Keratinocyte (primary cell): ENCODE results near the gene PPP1R18. TPM values are rescaled to one million over a fixed set of nuclear protein-coding genes. Genes with fewer than 3 reads are reported as not detected.

Source experiments
- DNase-seq: peaks from one replicate; pipeline ENCODE4 v3.0.0-alpha.2; 2011; ENCODE audit warnings: low read depth, missing footprints, low spot score
- FAIRE-seq: peaks from 2 replicates; lab custom pipeline; 2011; peaks lifted over from hg19 to GRCh38; lab: Jason Lieb, UNC
- H2AFZ ChIP-seq: 2 replicates; pipeline ENCODE4 v1.6.0; 2012; ENCODE audit warnings: low read length, control low read depth, inconsistent platforms; ENCODE audit not compliant: control insufficient read depth
- H3K27ac ChIP-seq: 2 replicates; pipeline ENCODE4 v1.5.1; 2011; ENCODE audit warnings: low read length; ENCODE audit not compliant: control insufficient read depth, insufficient read depth
- H3K27me3 ChIP-seq: 3 replicates; pipeline ENCODE4 v1.6.0; 2011; ENCODE audit warnings: low read length; ENCODE audit not compliant: control insufficient read depth, insufficient read depth; ENCODE audit errors: extremely low read depth
- H3K36me3 ChIP-seq, 2 experiments: 2 replicates in 1 of 2; 3 replicates in 1 of 2; pipeline ENCODE4 v1.5.1; 2011; ENCODE audit warnings: low read length in 2 of 2, mild to moderate bottlenecking in 1 of 2; ENCODE audit not compliant: control insufficient read depth in 2 of 2, insufficient read depth in 2 of 2; ENCODE audit errors: extremely low read depth in 1 of 2
- H3K4me1 ChIP-seq: 3 replicates; pipeline ENCODE4 v1.5.1; 2011; ENCODE audit warnings: low read length; ENCODE audit not compliant: control insufficient read depth, insufficient read depth; ENCODE audit errors: extremely low read depth
- H3K4me2 ChIP-seq: 3 replicates; pipeline ENCODE4 v1.6.0; 2011; ENCODE audit warnings: low read depth, low read length; ENCODE audit not compliant: control insufficient read depth, insufficient read depth; ENCODE audit errors: extremely low read depth
- H3K4me3 ChIP-seq, 3 experiments: fragments of 200-600 bp in 1 of 3; sonication (generic) in 1 of 3; 2 replicates in 2 of 3; 3 replicates in 1 of 3; pipeline ENCODE4 v1.5.1; 2011 to 2016; ENCODE audit warnings: low read length in 3 of 3, mild to moderate bottlenecking in 3 of 3, control low read depth in 2 of 3, inconsistent platforms in 1 of 3, low read depth in 1 of 3, mixed read lengths in 1 of 3, mixed run types in 1 of 3, moderate library complexity in 1 of 3; ENCODE audit not compliant: control insufficient read depth in 2 of 3, insufficient read depth in 2 of 3; ENCODE audit errors: extremely low read depth in 1 of 3
- H3K79me2 ChIP-seq: 2 replicates; pipeline ENCODE4 v1.6.0; 2012; ENCODE audit warnings: low read length; ENCODE audit not compliant: control insufficient read depth, insufficient read depth
- H3K9ac ChIP-seq: 3 replicates; pipeline ENCODE4 v1.6.0; 2011; ENCODE audit warnings: low read length; ENCODE audit not compliant: control insufficient read depth, insufficient read depth; ENCODE audit errors: extremely low read depth
- H3K9me1 ChIP-seq: 3 replicates; pipeline ENCODE4 v1.6.0; 2011; ENCODE audit warnings: low read length; ENCODE audit not compliant: control insufficient read depth, insufficient read depth; ENCODE audit errors: extremely low read depth
- H3K9me3 ChIP-seq: 2 replicates; pipeline ENCODE4 v1.5.1; 2012; ENCODE audit warnings: low read depth, low read length; ENCODE audit not compliant: control insufficient read depth
- H4K20me1 ChIP-seq: 3 replicates; pipeline ENCODE4 v1.6.0; 2011; ENCODE audit warnings: low read length; ENCODE audit not compliant: control insufficient read depth, insufficient read depth; ENCODE audit errors: extremely low read depth
- CTCF ChIP-seq, 3 experiments: IDR thresholded peaks in 1 of 3; conservative IDR thresholded peaks in 1 of 3; optimal IDR thresholded peaks in 1 of 3; 2 replicates in 2 of 3; 3 replicates in 1 of 3; pipeline versions ENCODE3 to v1.5.1; 2011; ENCODE audit warnings: low read length in 3 of 3, mild to moderate bottlenecking in 3 of 3, moderate library complexity in 2 of 3, control low read depth in 1 of 3, inconsistent platforms in 1 of 3; ENCODE audit not compliant: insufficient read depth in 2 of 3; ENCODE audit errors: extremely low read depth in 1 of 3
- EZH2 ChIP-seq: IDR thresholded peaks from one replicate; pipeline ENCODE4 v1.6.1; 2012; ENCODE audit warnings: inconsistent platforms, mild to moderate bottlenecking, low read length, moderate library complexity
- dilution Hi-C: fragments of 300-500 bp; cut with MboI; formaldehyde crosslinking; loops from one replicate; pipeline ENCODE4 v1.7.0; 2020; ENCODE audit warnings: low sequenced_read_pairs; ENCODE audit not compliant: extremely low pct_ligation_motif_present
- polyA minus RNA-seq, 3 experiments: library from RNA; depleted of rRNA, polyadenylated mRNA; stranded (reverse); fragments of >200 nt; gene quantifications; 1 replicate in 1 of 3; 2 replicates in 1 of 3; 3 replicates in 1 of 3; pipeline ENCODE4 v1.2.3, GENCODE V29; 2011
- polyA plus RNA-seq, 5 experiments: library from polyadenylated mRNA; depleted of rRNA in 3 of 5; stranded (reverse) in 3 of 5; stranded (forward) in 1 of 5; unstranded in 1 of 5; fragments of >200 nt; gene quantifications; 1 replicate in 1 of 5; 2 replicates in 3 of 5; 3 replicates in 1 of 5; pipeline versions ENCODE4 v1.2.1 to v1.2.3, GENCODE V29; 2011 to 2012; ENCODE audit warnings: missing spikeins in 2 of 5, low read depth in 1 of 5, low replicate concordance in 1 of 5

Gene PPP1R18
- polyA plus RNA-seq (87.0 to 114 TPM (median 88.9 TPM) in 3 replicates), polyA minus RNA-seq (82.2 to 231 TPM (median 104 TPM) in 3 replicates)
- 38.2 TPM for polyA plus RNA-seq (2011; ENCODE audit: low read depth)
- 125 and 130 TPM in 2 replicates for polyA plus RNA-seq (2011; cell fraction: cytosol; rRNA removed)
- polyA plus RNA-seq (2011; cell fraction: nucleus; rRNA removed), result 173 and 187 TPM in 2 replicates
- 87.7 and 90.8 TPM in 2 replicates for polyA plus RNA-seq (2012; ENCODE audit: low replicate concordance)
- 110 TPM for polyA minus RNA-seq (2011; cell fraction: cytosol; rRNA and poly(A)+ RNA removed)
- polyA minus RNA-seq (2011; cell fraction: nucleus; rRNA and poly(A)+ RNA removed), result 60.5 and 75.5 TPM in 2 replicates

GRCh38 chr6:30686009-30686907, at the start of gene PPP1R18:
PPP1R18 (minus strand) TSS chr6:30686645; CDS start chr6:30686018, 627 bp downstream.
- Histone ChIP-seq H3K36me3 (peaks cover 10 to 31% of the 10 kb centered on the region in 2 experiments), H3K4me3 (peak within 1 kb of the TSS; percentile 82 to 94 (median 87)), H3K4me1 (peaks cover 44% of the 10 kb centered on the region), H3K27ac (peak within 1 kb of the TSS; percentile 94), H3K27me3 (no peaks in the 10 kb centered on the region), H3K9me1 (no peaks in the 10 kb centered on the region), H3K9me3 (no peaks in the 10 kb centered on the region), H3K4me2 (peak within 1 kb of the TSS; percentile 100), H2AFZ (peak within 1 kb of the TSS; percentile 39), H4K20me1 (peaks cover 8% of the 10 kb centered on the region), H3K79me2 (peaks cover 79% of the 10 kb centered on the region), H3K9ac (peak within 1 kb of the TSS; percentile 97)
- FAIRE-seq (no peak), DNase-seq (no peak)
- TF ChIP-seq EZH2 (no peak), CTCF (optimal IDR thresholded peaks at IDR 0.05 in 1 of 3, IDR thresholded peaks at IDR 0.05 in 1 of 3, conservative IDR thresholded peaks at IDR 0.05 in 1 of 3; ENCODE audit: extremely low read depth in 1 of 3, insufficient read depth in 2 of 3, low read length in 3 of 3) (peak in 1 of 3 experiments; percentile 2)
- dilution Hi-C loops, result no loop called here

GRCh38 chr6:30735668-30736314, 49.3 kb upstream of the PPP1R18 start:
- Histone ChIP-seq H2AFZ (no peak overlapping the region), H3K9ac (no peak overlapping the region), H4K20me1 (no peaks in the 10 kb centered on the region), H3K4me1 (peaks cover 12% of the 10 kb centered on the region), H3K79me2 (no peaks in the 10 kb centered on the region), H3K9me1 (no peaks in the 10 kb centered on the region), H3K27me3 (no peaks in the 10 kb centered on the region), H3K4me2 (no peak overlapping the region), H3K4me3 (no peak overlapping the region), H3K9me3 (no peaks in the 10 kb centered on the region), H3K36me3 (peaks cover 4 to 6% of the 10 kb centered on the region in 2 experiments), H3K27ac (no peak overlapping the region)
- no peak for TF ChIP-seq EZH2
- no peak for TF ChIP-seq CTCF (optimal IDR thresholded peaks at IDR 0.05 in 1 of 3, IDR thresholded peaks at IDR 0.05 in 1 of 3, conservative IDR thresholded peaks at IDR 0.05 in 1 of 3; ENCODE audit: extremely low read depth in 1 of 3, insufficient read depth in 2 of 3, low read length in 3 of 3)
- dilution Hi-C loops, result loop anchor here (10.0 kb wide), 1 partner anchor 191 kb away; no protein-coding TSS in a partner anchor
- DNase-seq, result no peak
- no peak for FAIRE-seq
